Lower lobe of right lung (tissue), 2 donors: ENCODE measurements around the gene KNTC1. TPM values are rescaled to one million over a fixed set of nuclear protein-coding genes. Genes with fewer than 3 reads are reported as not detected.
"Not testable (repeated sequence)": the region's sequence is repeated elsewhere in the genome, so short reads cannot be mapped to it uniquely, and the experiment has no call there.

Experiments used
- ATAC-seq, 2 donors: fragments of 200-7000 bp; cut with Tn5 transposase; one replicate each; pipeline ENCODE4 v1.9.1; 2020 to 2022; ENCODE audit warnings: mild to moderate bottlenecking in 2 of 2, moderate library complexity in 2 of 2
- DNase-seq: peaks from one replicate; pipeline ENCODE4 v3.0.0-alpha.2; 2020
- H3K27ac ChIP-seq: fragments of 200-600 bp; one replicate; pipeline ENCODE4 v1.8.0; 2022
- H3K27me3 ChIP-seq: fragments of 200-600 bp; one replicate; pipeline ENCODE4 v1.8.0; 2022; ENCODE audit warnings: low read depth
- H3K36me3 ChIP-seq: fragments of 200-600 bp; one replicate; pipeline ENCODE4 v1.8.0; 2022; ENCODE audit warnings: mild to moderate bottlenecking
- H3K4me1 ChIP-seq: fragments of 200-600 bp; one replicate; pipeline ENCODE4 v1.8.0; 2022
- H3K4me3 ChIP-seq: fragments of 200-600 bp; one replicate; pipeline ENCODE4 v1.8.0; 2022; ENCODE audit warnings: mild to moderate bottlenecking
- H3K9me3 ChIP-seq: fragments of 200-600 bp; one replicate; pipeline ENCODE4 v1.8.0; 2022
- CTCF ChIP-seq: fragments of 200-600 bp; IDR thresholded peaks from one replicate; pipeline ENCODE4 v1.8.0; 2022; ENCODE audit warnings: antibody characterized with exemption, mild to moderate bottlenecking
- intact Hi-C: fragments of 100-400 bp; cut with DNase I; formaldehyde crosslinking; loops from one replicate; pipeline ENCODE4 v1.11.0; 2022
- total RNA-seq: library from RNA; stranded (reverse); fragmentation: NEBNext Ultra II Directional; extraction: Animal tissue kit (Norgen Biotek cat#: 25700); gene quantifications from one replicate; pipeline ENCODE4 v1.2.1, GENCODE V29; 2021
- donor health status: DM: no; HTN: yes; CAD: no; lungs with severe emphysema.

KNTC1 gene
- total RNA-seq, 1 donor from 2014 or later, result 8.7 TPM

GRCh38 chr12:122503783-122504590 is 23.1 kb upstream of the KNTC1 start:
- DNase-seq, result no peak
- ATAC-seq, result no peak
- Histone ChIP-seq H3K27me3 (no peaks in the 10 kb centered on the region), H3K36me3 (peaks cover 62% of the 10 kb centered on the region), H3K27ac (no peak overlapping the region), H3K9me3 (no peaks in the 10 kb centered on the region), H3K4me1 (peaks cover 21% of the 10 kb centered on the region), H3K4me3 (no peak overlapping the region)
- no peak for TF ChIP-seq CTCF
- intact Hi-C loops, result no loop called here

GRCh38 chr12:122505419-122506051 is 21.5 kb upstream of the KNTC1 start:
- intact Hi-C loops, result no loop called here
- no peak for DNase-seq
- no peak for TF ChIP-seq CTCF

GRCh38 chr12:122506393-122506938 is 20.6 kb upstream of the KNTC1 start:
- H3K27me3 ChIP-seq, result no peaks in the 10 kb centered on the region
- intact Hi-C loops, result no loop called here
- H3K4me3 ChIP-seq, result no peak overlapping the region
- H3K27ac ChIP-seq, result no peak overlapping the region
- TF ChIP-seq CTCF, result no peak
- H3K9me3 ChIP-seq, result no peaks in the 10 kb centered on the region
- peaks cover 7% of the 10 kb centered on the region for H3K4me1 ChIP-seq
- no peak for ATAC-seq
- H3K36me3 ChIP-seq, result peaks cover 86% of the 10 kb centered on the region
- DNase-seq, result no peak

More at GRCh38 chr12:122505419-122506051, 21.5 kb upstream of the KNTC1 start:
- H3K4me3 ChIP-seq, result no peak overlapping the region
- H3K27me3 ChIP-seq, result no peaks in the 10 kb centered on the region
- H3K9me3 ChIP-seq, result no peaks in the 10 kb centered on the region
- ATAC-seq, result no peak
- H3K36me3 ChIP-seq, result peaks cover 77% of the 10 kb centered on the region
- peaks cover 12% of the 10 kb centered on the region for H3K4me1 ChIP-seq
- H3K27ac ChIP-seq, result no peak overlapping the region

- DNase-seq (no peak), ATAC-seq (no peak)
- TF ChIP-seq CTCF, result no peak
- Histone ChIP-seq H3K4me3 (no peak overlapping the region), H3K4me1 (no peaks in the 10 kb centered on the region), H3K9me3 (no peaks in the 10 kb centered on the region), H3K27me3 (no peaks in the 10 kb centered on the region), H3K36me3 (peaks cover 100% of the 10 kb centered on the region), H3K27ac (no peak overlapping the region)
- intact Hi-C loops, result no loop called here
Measured at GRCh38 chr12:122508163-122508562, 18.9 kb upstream of the KNTC1 start.

- H3K36me3 ChIP-seq, result peaks cover 100% of the 10 kb centered on the region
- H3K4me1 ChIP-seq, H3K9me3 ChIP-seq, intact Hi-C loops, DNase-seq, H3K4me3 ChIP-seq, H3K27ac ChIP-seq, ATAC-seq, H3K27me3 ChIP-seq: not testable (repeated sequence)
Measured at GRCh38 chr12:122513028-122513427, 14.0 kb upstream of the KNTC1 start.

GRCh38 chr12:122513660-122514059 is 13.4 kb upstream of the KNTC1 start:
- Histone ChIP-seq H3K27me3 (no peaks in the 10 kb centered on the region), H3K27ac (no peak overlapping the region), H3K9me3 (no peaks in the 10 kb centered on the region), H3K36me3 (peaks cover 100% of the 10 kb centered on the region), H3K4me1 (no peaks in the 10 kb centered on the region), H3K4me3 (no peak overlapping the region)
- DNase-seq (no peak), ATAC-seq (no peak)
- intact Hi-C loops, result no loop called here
- TF ChIP-seq CTCF, result no peak
